GM12878 (cell line): Measurements from ENCODE around the gene GLT8D1. TPM values are rescaled to one million over a fixed set of nuclear protein-coding genes. Genes with fewer than 3 reads are reported as not detected.
A peak's percentile ranks its signal among the peaks of the same experiment; 100 is the strongest.

Source experiments
- ATF2 ChIP-seq: IDR thresholded peaks from 2 replicates; pipeline ENCODE4 v1.6.1; 2012; ENCODE audit warnings: low read length, inconsistent platforms
- ATF7 ChIP-seq: fragments of 450-650 bp; IDR thresholded peaks from 2 replicates; pipeline ENCODE4 v1.6.1; 2016; ENCODE audit warnings: low read depth, mild to moderate bottlenecking
- EP300 ChIP-seq, 2 experiments: fragments of 150-350 bp in 1 of 2; IDR thresholded peaks; 2 replicates each; pipeline ENCODE4 v1.6.1; 2011 to 2012; ENCODE audit warnings: low read depth in 2 of 2, low read length in 2 of 2, borderline replicate concordance in 1 of 2, improper control_type of control experiment in 1 of 2, inconsistent platforms in 1 of 2; ENCODE audit not compliant: control insufficient read depth in 1 of 2
- ETV6 ChIP-seq, 2 experiments: fragments of 450-650 bp in 1 of 2; IDR thresholded peaks in 1 of 2; conservative IDR thresholded peaks in 1 of 2; 2 replicates each; pipeline ENCODE4 v1.6.1; 2014; ENCODE audit warnings: antibody characterized with exemption in 1 of 2, borderline replicate concordance in 1 of 2, low read depth in 1 of 2, mild to moderate bottlenecking in 1 of 2, moderate library complexity in 1 of 2
- GATAD2B ChIP-seq: fragments of 450-650 bp; conservative IDR thresholded peaks from 2 replicates; pipeline ENCODE4 v1.6.1; 2017; ENCODE audit warnings: low read depth, mild to moderate bottlenecking, moderate library complexity
- HDGF ChIP-seq: fragments of 450-650 bp; IDR thresholded peaks from 2 replicates; pipeline ENCODE4 v1.6.1; 2016; ENCODE audit warnings: antibody characterized with exemption
- IKZF1 ChIP-seq: fragments of 450-650 bp; conservative IDR thresholded peaks from 2 replicates; pipeline ENCODE4 v1.6.1; 2017; ENCODE audit warnings: antibody characterized with exemption, mild to moderate bottlenecking
- IRF5 ChIP-seq: fragments of 450-650 bp; IDR thresholded peaks from 2 replicates; pipeline ENCODE4 v1.6.1; 2017; ENCODE audit warnings: borderline replicate concordance
- MLLT1 ChIP-seq: fragments of 450-650 bp; IDR thresholded peaks from 2 replicates; pipeline ENCODE4 v1.6.1; 2016; ENCODE audit warnings: mild to moderate bottlenecking
- NR2F1 ChIP-seq: fragments of 450-650 bp; conservative IDR thresholded peaks from 2 replicates; pipeline ENCODE4 v1.6.1; 2017; ENCODE audit warnings: mild to moderate bottlenecking
- POLR2AphosphoS5 ChIP-seq: IDR thresholded peaks from 2 replicates; pipeline ENCODE4 v1.6.1; 2011; ENCODE audit warnings: mild to moderate bottlenecking, low read length, inconsistent platforms
- RAD21 ChIP-seq: IDR thresholded peaks from 2 replicates; pipeline ENCODE4 v1.6.1; 2011; ENCODE audit warnings: mild to moderate bottlenecking, low read depth, low read length, moderate library complexity; ENCODE audit not compliant: insufficient read depth
- RAD51 ChIP-seq: fragments of 450-650 bp; IDR thresholded peaks from 2 replicates; pipeline ENCODE4 v1.6.1; 2016; ENCODE audit warnings: moderate library complexity, mild to moderate bottlenecking, inconsistent platforms
- RELA ChIP-seq: fragments of 450-650 bp; IDR thresholded peaks from 2 replicates; pipeline ENCODE4 v1.8.0; 2014; ENCODE audit warnings: borderline replicate concordance; ENCODE audit not compliant: partially characterized antibody
- RELB ChIP-seq: fragments of 450-650 bp; IDR thresholded peaks from 2 replicates; pipeline ENCODE4 v1.6.1; 2017; ENCODE audit warnings: low read depth, mild to moderate bottlenecking, moderate library complexity
- SUPT20H ChIP-seq: IDR thresholded peaks from 2 replicates; pipeline ENCODE4 v1.6.1; 2011; ENCODE audit warnings: low read depth, mild to moderate bottlenecking, low read length, moderate library complexity, borderline replicate concordance; ENCODE audit not compliant: control insufficient read depth
- polyA plus RNA-seq, 11 experiments: library from polyadenylated mRNA; depleted of rRNA in 4 of 11; unstranded in 6 of 11; stranded (reverse) in 5 of 11; fragments of >200 nt; fragmentation: Nextera tagmentation in 4 of 11; fragmentation: Illumina TruSeq in 1 of 11; extraction: Ambion mirVana in 4 of 11; extraction: Trizol in 1 of 11; gene quantifications; 1 replicate in 1 of 11; 2 replicates in 10 of 11; pipeline versions ENCODE4 v1.2.1 to v1.2.3, GENCODE V29; 2011 to 2016; ENCODE audit warnings: inconsistent platforms in 2 of 11, missing spikeins in 2 of 11, low read depth in 1 of 11
- total RNA-seq, 4 experiments: library from RNA; depleted of rRNA in 3 of 4; stranded (reverse); fragments of >200 nt in 3 of 4; fragmentation: Illumina TruSeq in 1 of 4; extraction: Trizol in 1 of 4; gene quantifications; 2 replicates each; pipeline versions ENCODE4 v1.2.1 to v1.2.3, GENCODE V29; 2013 to 2021
- TF ChIP-seq, protein P1 (sequence below): fragments of 450-650 bp; IDR thresholded peaks from 2 replicates; pipeline ENCODE4 v1.6.1; 2017; ENCODE audit warnings: mild to moderate bottlenecking

Gene GLT8D1
- total and polyA plus RNA-seq, 10 of the 15 experiments (the other 5 are each of a cell fraction or from before 2014, with no cell fraction given): 25.3 to 73.4 (median 48.4) TPM

DNA sequence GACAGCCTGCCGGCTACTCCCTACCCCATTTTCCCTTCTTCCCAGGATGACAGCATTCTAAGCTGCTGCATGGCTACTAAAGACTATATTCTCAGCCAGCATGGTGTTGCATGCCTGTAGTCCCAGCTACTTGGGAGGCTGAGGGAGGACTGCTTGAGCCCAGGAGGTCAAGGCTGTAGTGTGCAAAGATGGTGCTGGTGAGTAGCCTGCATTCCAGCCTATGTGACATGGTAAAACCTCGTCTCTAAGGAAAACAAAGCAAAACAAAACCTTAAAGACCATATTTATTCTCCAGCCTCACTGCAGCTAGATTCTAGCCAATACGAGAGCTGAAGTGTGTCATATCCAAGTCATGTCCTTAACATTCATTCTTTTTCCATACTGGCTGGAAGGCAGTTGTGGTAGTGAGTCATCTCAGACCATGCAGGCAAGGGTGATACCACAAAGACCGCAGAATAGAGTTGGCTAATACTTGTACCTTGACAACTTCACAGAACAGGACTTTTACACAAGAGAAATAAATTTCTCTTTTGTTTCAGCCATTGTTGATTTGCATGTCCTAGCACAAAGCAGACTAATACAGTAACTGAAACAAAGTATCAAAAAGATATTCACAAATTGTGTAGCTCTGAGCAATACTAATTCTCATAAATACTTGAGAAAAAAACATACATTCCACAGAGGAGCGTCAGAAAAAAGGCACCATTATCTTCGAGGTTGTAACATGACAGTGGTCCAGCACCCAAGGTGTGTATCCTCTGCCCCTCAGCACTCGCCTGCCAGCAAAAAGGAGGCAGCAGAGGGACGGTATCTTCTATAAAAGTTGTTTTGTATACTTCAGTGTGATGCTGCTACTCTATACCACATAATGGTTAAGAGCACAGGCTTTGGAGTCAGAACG lies 34.7 kb downstream of the GLT8D1 start (continued):
- peak; percentile 42; the same call in 1 of the 2 replicates for TF ChIP-seq IRF5
- TF ChIP-seq MLLT1: peak; percentile 88
- TF ChIP-seq RELA: no peak
- no peak for TF ChIP-seq RAD21
- TF ChIP-seq NR2F1: peak; percentile 75
- peak; percentile 76 for TF ChIP-seq RELB
- TF ChIP-seq EP300 (IDR thresholded peaks at IDR 0.05; ENCODE audit: borderline replicate concordance in 1 of 2, control insufficient read depth in 1 of 2, low read depth in 2 of 2, low read length in 2 of 2): peak; percentile 80 to 86; a peak in 3 of 4 replicates
- TF ChIP-seq ETV6 (conservative IDR thresholded peaks at IDR 0.05 in 1 of 2, IDR thresholded peaks at IDR 0.05 in 1 of 2; ENCODE audit: borderline replicate concordance in 1 of 2, low read depth in 1 of 2): peak in 1 of 2 experiments; percentile 34; a peak in 1 of 4 replicates
- TF ChIP-seq, protein P1, sequence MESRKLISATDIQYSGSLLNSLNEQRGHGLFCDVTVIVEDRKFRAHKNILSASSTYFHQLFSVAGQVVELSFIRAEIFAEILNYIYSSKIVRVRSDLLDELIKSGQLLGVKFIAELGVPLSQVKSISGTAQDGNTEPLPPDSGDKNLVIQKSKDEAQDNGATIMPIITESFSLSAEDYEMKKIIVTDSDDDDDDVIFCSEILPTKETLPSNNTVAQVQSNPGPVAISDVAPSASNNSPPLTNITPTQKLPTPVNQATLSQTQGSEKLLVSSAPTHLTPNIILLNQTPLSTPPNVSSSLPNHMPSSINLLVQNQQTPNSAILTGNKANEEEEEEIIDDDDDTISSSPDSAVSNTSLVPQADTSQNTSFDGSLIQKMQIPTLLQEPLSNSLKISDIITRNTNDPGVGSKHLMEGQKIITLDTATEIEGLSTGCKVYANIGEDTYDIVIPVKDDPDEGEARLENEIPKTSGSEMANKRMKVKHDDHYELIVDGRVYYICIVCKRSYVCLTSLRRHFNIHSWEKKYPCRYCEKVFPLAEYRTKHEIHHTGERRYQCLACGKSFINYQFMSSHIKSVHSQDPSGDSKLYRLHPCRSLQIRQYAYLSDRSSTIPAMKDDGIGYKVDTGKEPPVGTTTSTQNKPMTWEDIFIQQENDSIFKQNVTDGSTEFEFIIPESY: no peak
- TF ChIP-seq SUPT20H: no peak
- 0 out of 2 replicates have a peak, but pooled peaks have one; percentile 36 for TF ChIP-seq GATAD2B
- TF ChIP-seq IKZF1: peak; percentile 89
- peak; percentile 50 for TF ChIP-seq ATF7
- no peak for TF ChIP-seq POLR2AphosphoS5
- peak; percentile 64; the same call in 1 of the 2 replicates for TF ChIP-seq HDGF
- no peak for TF ChIP-seq RAD51
- TF ChIP-seq ATF2: peak; percentile 70
